CD14-positive monocyte (primary cell): Measurements from ENCODE around the gene SH3BP5. TPM values are rescaled to one million over a fixed set of nuclear protein-coding genes. Genes with fewer than 3 reads are reported as not detected.

Experiments used
- DNase-seq, 3 donors: peaks; one replicate each; pipeline ENCODE4 v3.0.0-alpha.2; 2011 to 2022
- H2AFZ ChIP-seq: 2 replicates; pipeline ENCODE4 v1.6.0; 2012; ENCODE audit warnings: mild to moderate bottlenecking, low read depth, low read length, inconsistent platforms; ENCODE audit not compliant: insufficient read depth, poor library complexity, severe bottlenecking
- H3K27ac ChIP-seq, 2 donors: 1 replicate in 1 of 2; 2 replicates in 1 of 2; pipeline ENCODE4 v1.5.1; 2012 to 2013; ENCODE audit warnings: low read length in 2 of 2, control low read depth in 1 of 2, inconsistent platforms in 1 of 2, low read depth in 1 of 2, mild to moderate bottlenecking in 1 of 2
- H3K27me3 ChIP-seq, 2 donors: one replicate each; pipeline versions ENCODE4 v1.6.0 to v1.6.1; 2011 to 2013; ENCODE audit warnings: low read length in 2 of 2; ENCODE audit not compliant: control insufficient read depth in 2 of 2, insufficient read depth in 2 of 2
- H3K36me3 ChIP-seq, 2 donors: replicated peaks in 1 of 2; 1 replicate in 1 of 2; 2 replicates in 1 of 2; pipeline versions ENCODE4 v1.5.1 to v1.6.1; 2012 to 2013; ENCODE audit warnings: low read length in 2 of 2, control low read depth in 1 of 2, inconsistent platforms in 1 of 2, mild to moderate bottlenecking in 1 of 2; ENCODE audit not compliant: insufficient read depth in 2 of 2, control insufficient read depth in 1 of 2
- H3K4me1 ChIP-seq, 2 donors: 1 replicate in 1 of 2; 2 replicates in 1 of 2; pipeline versions ENCODE4 v1.5.1 to v1.6.1; 2012 to 2013; ENCODE audit warnings: low read length in 2 of 2, control low read depth in 1 of 2, inconsistent platforms in 1 of 2, mild to moderate bottlenecking in 1 of 2, moderate library complexity in 1 of 2; ENCODE audit not compliant: insufficient read depth in 2 of 2, control insufficient read depth in 1 of 2
- H3K4me2 ChIP-seq: replicated peaks from 2 replicates; pipeline ENCODE3; 2012; ENCODE audit warnings: low read length, moderate library complexity, mild to moderate bottlenecking; ENCODE audit not compliant: poor library complexity, severe bottlenecking; ENCODE audit errors: extremely low read depth
- H3K4me3 ChIP-seq, 3 experiments: fragments of 200-600 bp in 1 of 3; sonication (generic) in 1 of 3; replicated peaks in 1 of 3; 1 replicate in 2 of 3; 2 replicates in 1 of 3; pipeline ENCODE4 v1.5.1; 2011 to 2013; ENCODE audit warnings: low read length in 3 of 3, mild to moderate bottlenecking in 3 of 3, control low read depth in 2 of 3, low read depth in 2 of 3, inconsistent platforms in 1 of 3, moderate library complexity in 1 of 3
- H3K79me2 ChIP-seq: 2 replicates; pipeline ENCODE4 v1.6.0; 2012; ENCODE audit warnings: mild to moderate bottlenecking, control low read depth, inconsistent platforms, low read length, moderate library complexity; ENCODE audit not compliant: insufficient read depth
- H3K9ac ChIP-seq: 2 replicates; pipeline ENCODE4 v1.6.0; 2017; ENCODE audit warnings: low read length, mild to moderate bottlenecking; ENCODE audit not compliant: insufficient read depth, poor library complexity, severe bottlenecking
- H3K9me3 ChIP-seq, 2 donors: replicated peaks in 1 of 2; 1 replicate in 1 of 2; 2 replicates in 1 of 2; pipeline versions ENCODE4 v1.5.1 to v1.6.1; 2012 to 2013; ENCODE audit warnings: low read length in 2 of 2, control low read depth in 1 of 2; ENCODE audit not compliant: control insufficient read depth in 1 of 2, insufficient read depth in 1 of 2
- H4K20me1 ChIP-seq: 2 replicates; pipeline ENCODE4 v1.6.0; 2012; ENCODE audit warnings: mild to moderate bottlenecking, low read length, control low read depth, moderate library complexity; ENCODE audit not compliant: insufficient read depth
- H3K27ac Mint-ChIP-seq, 7 donors: one replicate each; pipeline ENCODE4 v1.8.0; 2020; ENCODE audit warnings: mild to moderate bottlenecking in 7 of 7, mixed read lengths in 7 of 7, moderate library complexity in 6 of 7, inconsistent platforms in 2 of 7
- H3K27me3 Mint-ChIP-seq, 3 donors: one replicate each; pipeline ENCODE4 v1.8.0; 2021 to 2022; ENCODE audit warnings: low read depth in 3 of 3, mild to moderate bottlenecking in 3 of 3, mixed read lengths in 3 of 3, moderate library complexity in 3 of 3, inconsistent platforms in 1 of 3
- H3K36me3 Mint-ChIP-seq, 2 donors: one replicate each; pipeline ENCODE4 v1.8.0; 2020; ENCODE audit warnings: mixed read lengths in 2 of 2, inconsistent platforms in 1 of 2, mild to moderate bottlenecking in 1 of 2
- H3K4me1 Mint-ChIP-seq: one replicate; pipeline ENCODE4 v1.8.0; 2020; ENCODE audit warnings: mild to moderate bottlenecking, mixed read lengths
- H3K4me3 Mint-ChIP-seq, 2 donors: one replicate each; pipeline ENCODE4 v1.8.0; 2020; ENCODE audit warnings: mild to moderate bottlenecking in 2 of 2, mixed read lengths in 2 of 2, moderate library complexity in 1 of 2
- H3K9me3 Mint-ChIP-seq, 7 donors: one replicate each; pipeline ENCODE4 v1.8.0; 2020 to 2022; ENCODE audit warnings: mixed read lengths in 7 of 7, mild to moderate bottlenecking in 6 of 7, moderate library complexity in 6 of 7, inconsistent platforms in 2 of 7
- WGBS: methylation state at CpG from one replicate; pipeline ENCODE4 v1.1.5; 2013; ENCODE audit warnings: missing lambda C conversion rate; ENCODE audit not compliant: insufficient coverage; 5-methylcytosine and 5-hydroxymethylcytosine counted together
- intact Hi-C, 2 donors: fragments of 100-400 bp; cut with micrococcal nuclease; formaldehyde crosslinking; loops; one replicate each; pipeline versions ENCODE4 v1.15.0 to v1.15.1; 2023
- polyA plus RNA-seq, 3 donors: library from polyadenylated mRNA; depleted of rRNA in 1 of 3; unstranded in 2 of 3; stranded (reverse) in 1 of 3; fragments of 300-500 nt in 2 of 3; fragments of >200 nt in 1 of 3; fragmentation: Illumina TruSeq in 2 of 3; gene quantifications; 1 replicate in 2 of 3; 2 replicates in 1 of 3; pipeline ENCODE4 v1.2.3, GENCODE V29; 2012 to 2021
- TF ChIP-seq, protein P1 (sequence below): fragments of 200-600 bp; IDR thresholded peaks from one replicate; pipeline ENCODE4 v1.8.0; 2022; ENCODE audit warnings: antibody characterized with exemption, mild to moderate bottlenecking

Gene SH3BP5
- polyA plus RNA-seq, 3 donors = 10.7 to 29.6 (median 22.8) TPM

DNA sequence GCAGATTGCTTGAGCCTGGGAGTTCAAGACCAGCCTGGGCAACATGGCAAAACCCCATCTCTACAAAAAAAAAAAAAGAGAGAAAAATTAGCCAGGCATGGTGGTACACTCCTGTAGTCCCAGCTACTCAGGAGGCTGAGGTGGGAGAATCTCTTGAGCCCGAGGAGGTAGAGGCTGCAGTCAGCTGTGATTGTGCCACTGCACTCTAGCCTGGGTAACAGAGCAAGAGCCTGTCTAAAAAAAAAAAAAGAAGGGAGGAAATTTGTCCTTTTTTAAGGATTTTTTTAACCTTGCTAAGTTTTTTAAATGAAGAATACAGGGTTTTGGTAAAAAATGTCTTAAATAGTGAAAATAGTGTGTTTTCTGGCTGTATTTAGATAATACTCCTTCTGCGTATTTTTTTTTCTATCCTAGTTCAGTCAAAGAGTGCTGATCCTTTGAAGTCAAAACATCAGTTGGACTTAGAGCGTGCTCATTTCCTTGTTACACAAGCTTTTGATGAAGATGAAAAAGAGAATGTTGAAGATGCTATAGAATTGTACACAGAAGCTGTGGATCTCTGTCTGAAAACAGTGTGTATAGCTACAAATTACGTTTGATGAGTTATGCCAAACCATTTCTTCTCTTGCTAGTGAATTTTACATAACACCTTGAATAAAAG lies 115.2 kb downstream of the SH3BP5 start:
- Histone ChIP-seq H3K4me3 (no peak overlapping the region), H3K9me3 (no peaks in the 10 kb centered on the region), H3K27me3 (no peaks in the 10 kb centered on the region), H2AFZ (no peak overlapping the region), H3K36me3 (peaks cover 54 to 78% of the 10 kb centered on the region in 2 donors), H4K20me1 (peaks cover 18% of the 10 kb centered on the region), H3K4me1 (peaks cover 36 to 44% of the 10 kb centered on the region in 2 donors), H3K4me2 (no peak overlapping the region), H3K9ac (no peak overlapping the region), H3K27ac (peak overlapping the region in 1 of 2 donors; percentile 8), H3K79me2 (peaks cover 14% of the 10 kb centered on the region)
- Mint-ChIP-seq H3K9me3 (no peaks in the 10 kb centered on the region), H3K4me1 (peaks cover 43% of the 10 kb centered on the region), H3K27ac (peak overlapping the region; percentile 64 to 91 (median 80)), H3K4me3 (no peak overlapping the region), H3K36me3 (peaks cover 59 to 70% of the 10 kb centered on the region in 2 donors), H3K27me3 (no peaks in the 10 kb centered on the region)
- intact Hi-C loops = no loop called here
- 66% methylated on average over 2 of the region's 4 CpGs for WGBS
- TF ChIP-seq, protein P1, sequence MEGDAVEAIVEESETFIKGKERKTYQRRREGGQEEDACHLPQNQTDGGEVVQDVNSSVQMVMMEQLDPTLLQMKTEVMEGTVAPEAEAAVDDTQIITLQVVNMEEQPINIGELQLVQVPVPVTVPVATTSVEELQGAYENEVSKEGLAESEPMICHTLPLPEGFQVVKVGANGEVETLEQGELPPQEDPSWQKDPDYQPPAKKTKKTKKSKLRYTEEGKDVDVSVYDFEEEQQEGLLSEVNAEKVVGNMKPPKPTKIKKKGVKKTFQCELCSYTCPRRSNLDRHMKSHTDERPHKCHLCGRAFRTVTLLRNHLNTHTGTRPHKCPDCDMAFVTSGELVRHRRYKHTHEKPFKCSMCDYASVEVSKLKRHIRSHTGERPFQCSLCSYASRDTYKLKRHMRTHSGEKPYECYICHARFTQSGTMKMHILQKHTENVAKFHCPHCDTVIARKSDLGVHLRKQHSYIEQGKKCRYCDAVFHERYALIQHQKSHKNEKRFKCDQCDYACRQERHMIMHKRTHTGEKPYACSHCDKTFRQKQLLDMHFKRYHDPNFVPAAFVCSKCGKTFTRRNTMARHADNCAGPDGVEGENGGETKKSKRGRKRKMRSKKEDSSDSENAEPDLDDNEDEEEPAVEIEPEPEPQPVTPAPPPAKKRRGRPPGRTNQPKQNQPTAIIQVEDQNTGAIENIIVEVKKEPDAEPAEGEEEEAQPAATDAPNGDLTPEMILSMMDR = no peak
- no peak for DNase-seq

- Mint-ChIP-seq H3K27me3 (no peaks in the 10 kb centered on the region), H3K4me3 (peak overlapping the region in 1 of 2 donors; percentile 11), H3K9me3 (no peaks in the 10 kb centered on the region), H3K4me1 (peaks cover 43% of the 10 kb centered on the region), H3K27ac (peak overlapping the region; percentile 64 to 91 (median 80)), H3K36me3 (peaks cover 59 to 72% of the 10 kb centered on the region in 2 donors)
- Histone ChIP-seq H3K27me3 (no peaks in the 10 kb centered on the region), H4K20me1 (peaks cover 18% of the 10 kb centered on the region), H2AFZ (no peak overlapping the region), H3K9ac (no peak overlapping the region), H3K9me3 (no peaks in the 10 kb centered on the region), H3K4me1 (peaks cover 36 to 44% of the 10 kb centered on the region in 2 donors), H3K79me2 (peaks cover 14% of the 10 kb centered on the region), H3K27ac (peak overlapping the region in 1 of 2 donors; percentile 70), H3K4me2 (peak overlapping the region; percentile 29), H3K36me3 (peaks cover 52 to 76% of the 10 kb centered on the region in 2 donors), H3K4me3 (no peak overlapping the region)
- TF ChIP-seq, protein P1 = no peak
- intact Hi-C loops = no loop called here
- WGBS = no CpG with 5 or more reads among the region's 1 CpG
- DNase-seq = peak in 1 of 3 donors; percentile 25
Observed at GRCh38 chr3:15216501-15216900, 115.9 kb downstream of the SH3BP5 start.
